ENCODE data around the gene SAMSN1.
"Not testable (repeated sequence)": the region's sequence is repeated elsewhere in the genome, so short reads cannot be mapped to it uniquely, and the experiment has no call there.

The SAMSN1 gene

DNA sequence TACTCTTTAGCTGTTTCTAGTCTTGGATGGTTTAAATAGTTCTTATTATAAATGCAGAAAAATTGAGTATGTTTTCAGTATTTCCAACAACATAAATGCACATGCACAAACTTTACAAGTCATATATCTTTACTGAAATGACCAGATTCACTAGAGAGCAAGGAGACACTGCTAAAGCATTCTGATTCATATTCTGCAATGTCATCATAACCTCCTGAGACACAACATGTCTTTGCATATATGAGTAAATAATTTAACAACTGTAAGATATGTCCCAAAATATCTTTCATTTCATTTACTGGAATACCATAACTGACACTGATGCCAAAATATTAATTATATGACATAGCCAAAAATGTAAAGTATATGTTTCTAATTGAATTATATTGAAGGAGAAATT, 16.8 kb upstream of the SAMSN1 start:
- no peak for DNase-seq

- no peak for DNase-seq
Observed at GRCh38 chr21:14560555-14560954, 14.4 kb upstream of the SAMSN1 start.

DNA sequence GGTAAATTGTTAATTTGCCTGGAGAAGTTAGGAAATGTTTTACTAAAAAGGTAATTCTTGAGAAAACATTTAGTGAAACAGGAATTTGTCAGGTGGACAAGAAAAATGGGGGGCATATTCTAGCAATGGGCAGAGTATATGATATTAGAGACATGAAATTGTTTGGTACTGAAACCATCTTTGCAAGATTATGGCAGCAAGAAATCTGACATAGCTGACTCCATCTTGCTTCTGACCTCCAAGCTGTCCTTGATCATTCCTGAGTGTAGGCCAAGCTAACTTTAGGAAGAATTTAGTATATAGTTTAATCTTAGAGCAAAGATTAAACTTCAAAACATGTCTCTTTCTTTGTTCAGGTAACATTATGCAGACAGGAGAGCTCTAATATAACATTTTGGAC, 14.0 kb upstream of the SAMSN1 start:
- no peak for DNase-seq

DNA sequence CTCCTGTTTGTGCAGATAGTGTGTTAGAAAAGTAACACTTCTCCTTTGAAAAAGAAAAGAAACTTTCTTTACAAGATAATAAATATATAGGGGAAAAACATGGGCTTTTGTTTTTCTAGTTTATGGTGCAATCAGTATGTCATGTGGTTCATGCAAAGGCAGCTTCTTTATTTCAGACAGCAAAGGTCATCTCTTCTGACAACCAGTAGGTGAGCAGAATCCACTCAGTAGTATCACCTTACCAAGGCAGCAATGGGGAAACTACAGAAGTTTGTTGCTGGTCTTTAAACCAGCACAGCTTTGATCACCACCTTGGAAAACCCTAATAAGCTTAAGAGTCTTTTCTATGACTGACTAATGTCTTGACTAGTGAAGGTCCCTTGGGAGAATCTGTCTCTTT, 13.0 kb upstream of the SAMSN1 start:
- no peak for DNase-seq

DNA sequence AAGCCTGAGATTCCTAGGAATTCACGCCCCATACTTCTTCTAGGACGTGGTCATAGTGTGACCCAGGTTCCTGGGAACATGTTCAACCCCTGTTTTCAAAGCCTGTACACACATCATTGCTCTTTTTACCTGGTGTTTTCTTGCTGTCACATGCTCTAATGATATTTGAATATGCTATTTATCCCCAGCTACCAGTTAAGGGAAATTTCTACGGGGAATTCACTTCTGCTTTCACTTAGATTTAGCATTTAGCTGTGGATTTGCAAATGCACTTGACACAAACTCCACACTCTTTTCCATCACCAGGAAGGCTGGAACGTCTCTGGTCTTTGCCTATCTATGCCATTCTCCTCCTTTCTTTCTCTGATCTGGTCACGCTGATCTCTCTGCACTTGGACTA, 11.3 kb upstream of the SAMSN1 start:
- DNase-seq, result no peak

- peak; percentile 60 for DNase-seq
Observed at GRCh38 chr21:14554948-14555347, 8.8 kb upstream of the SAMSN1 start.

GRCh38 chr21:14553422-14553821, 7.3 kb upstream of the SAMSN1 start:
- no peak for DNase-seq

DNA sequence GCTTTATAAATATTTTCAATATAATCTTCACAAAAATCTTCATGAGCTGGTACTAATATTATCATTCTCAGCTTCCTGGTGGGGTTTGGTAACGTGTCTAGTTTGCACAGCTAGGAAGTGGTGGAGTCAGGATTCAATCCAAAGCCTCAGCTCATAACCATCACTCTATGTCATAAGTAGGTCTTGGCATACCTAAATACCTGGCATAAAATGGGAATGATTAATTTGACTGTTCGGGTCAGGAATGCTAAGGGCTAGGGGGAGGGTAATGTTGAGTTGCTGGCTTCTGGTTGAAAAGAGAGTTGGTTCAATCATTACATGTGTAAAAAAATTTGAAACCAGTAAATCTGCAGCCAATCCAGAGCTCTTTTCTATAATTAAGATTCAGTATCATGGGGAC, 5.6 kb upstream of the SAMSN1 start:
- DNase-seq, result peak; percentile 81

DNA sequence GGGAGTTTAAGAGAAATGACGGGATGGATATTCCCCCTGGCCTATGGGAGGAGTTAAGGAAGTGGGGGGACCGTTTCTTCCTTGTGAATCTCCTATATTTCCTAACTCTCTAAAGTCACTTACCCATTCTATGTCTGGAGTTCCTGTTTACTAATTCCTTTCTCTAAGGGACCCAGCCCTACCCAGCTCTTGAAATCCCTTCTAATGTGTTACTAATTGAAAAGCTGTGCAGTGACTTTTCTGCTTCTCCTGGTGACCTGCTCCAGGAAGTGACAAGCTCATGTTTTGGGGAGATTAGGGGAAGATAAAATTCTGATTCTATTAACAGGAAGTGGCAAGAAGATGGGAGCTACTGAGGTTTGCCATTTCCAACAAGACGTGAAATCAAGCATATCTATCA, 4.0 kb upstream of the SAMSN1 start:
- no peak for DNase-seq

GRCh38 chr21:14548779-14549178, 2.7 kb upstream of the SAMSN1 start:
- DNase-seq, result peak; percentile 49

- no peak for DNase-seq
Observed at GRCh38 chr21:14547834-14548513, 1.9 kb upstream of the SAMSN1 start.

- not testable (repeated sequence) for DNase-seq
Observed at GRCh38 chr21:14546719-14547118, 604 bp upstream of the SAMSN1 start.

DNA sequence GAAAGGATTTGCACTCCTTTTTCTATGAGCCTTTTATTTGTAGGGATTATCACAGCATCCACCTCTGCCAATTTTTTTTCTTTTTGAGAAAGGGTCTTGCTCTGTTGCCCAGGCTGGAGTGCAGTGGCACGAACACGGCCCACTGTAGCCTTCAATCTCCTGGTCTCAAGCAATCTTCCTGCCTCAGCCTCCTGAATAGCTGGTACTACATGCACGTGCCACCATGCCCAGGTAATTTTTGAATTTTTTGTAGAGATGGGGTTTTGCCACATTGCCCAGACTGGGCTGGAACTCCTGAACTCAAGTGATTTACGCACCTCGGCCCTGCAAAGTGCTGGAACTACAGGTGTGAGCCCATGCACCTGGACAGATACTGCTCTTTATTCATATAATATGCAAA, 2.1 kb downstream of the SAMSN1 start:
- DNase-seq, result no peak

- DNase-seq, result no peak
Observed at GRCh38 chr21:14542638-14543037, 3.5 kb downstream of the SAMSN1 start.

- no peak for DNase-seq
Observed at GRCh38 chr21:14541841-14542490, 4.1 kb downstream of the SAMSN1 start.

- no peak for DNase-seq
Observed at GRCh38 chr21:14538483-14538882, 7.6 kb downstream of the SAMSN1 start.

DNA sequence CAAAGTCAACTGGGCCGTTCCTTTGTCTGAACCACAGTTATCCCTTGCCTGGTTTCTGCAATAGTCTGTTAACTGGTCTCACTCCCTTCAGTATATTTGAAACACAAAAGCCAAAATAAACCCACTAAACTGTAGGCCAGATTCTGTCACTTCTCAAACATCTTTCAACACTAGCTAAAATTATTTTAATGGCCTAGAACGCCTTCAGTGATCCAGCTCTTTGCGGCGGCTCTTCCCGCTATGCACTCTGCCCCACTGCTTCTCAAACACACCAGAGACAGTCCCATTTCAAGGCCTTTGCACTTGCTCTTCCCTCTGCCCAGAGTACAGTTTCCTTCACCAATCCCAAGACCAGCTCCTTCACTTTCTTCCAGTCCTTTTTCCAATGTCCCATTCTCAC, 9.2 kb downstream of the SAMSN1 start:
- no peak for DNase-seq

GRCh38 chr21:14535702-14536101, 10.4 kb downstream of the SAMSN1 start:
- no peak for DNase-seq

DNA sequence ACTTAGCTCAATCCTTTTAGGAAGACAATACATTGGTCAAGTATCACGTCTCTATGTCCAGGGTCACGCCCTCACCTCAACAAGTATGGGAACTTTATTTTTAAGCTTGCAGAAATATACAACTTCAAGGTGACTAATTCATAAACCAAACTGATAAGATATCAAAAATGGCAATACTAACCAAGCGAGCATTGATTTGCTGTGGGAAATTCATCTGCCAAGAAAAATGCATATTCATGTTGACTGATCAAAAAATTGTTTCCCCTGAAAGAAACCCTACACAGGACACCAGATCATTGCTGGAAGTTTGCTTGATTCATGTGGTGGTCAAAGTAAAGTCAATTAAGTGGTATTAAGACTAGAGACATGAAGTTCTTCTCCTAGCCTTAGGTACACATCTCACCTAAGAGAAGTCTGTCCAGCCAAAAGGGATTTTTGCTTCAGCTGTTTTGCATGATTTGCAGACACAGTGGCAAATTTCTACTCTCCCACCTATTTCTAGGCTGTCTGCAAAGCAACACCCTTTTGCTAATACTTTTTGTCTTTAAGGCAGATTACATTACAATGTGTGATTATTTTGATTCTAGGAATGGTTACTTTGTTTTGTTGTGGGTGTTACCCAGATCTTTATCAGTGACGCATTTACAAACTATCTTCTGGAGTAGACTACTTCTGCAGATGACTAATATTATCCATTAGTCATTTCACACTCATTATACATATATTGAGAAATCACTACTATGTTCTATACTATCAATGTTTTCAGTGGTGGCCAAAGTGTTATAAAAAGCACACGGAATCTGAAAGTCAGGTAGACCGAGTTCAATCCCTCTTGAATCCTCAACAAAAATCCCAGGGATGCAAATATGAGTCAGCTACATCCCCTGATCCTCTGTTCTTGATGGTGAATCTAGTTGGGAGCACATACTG, 12.4 kb downstream of the SAMSN1 start:
- DNase-seq, result peak; percentile 80

DNA sequence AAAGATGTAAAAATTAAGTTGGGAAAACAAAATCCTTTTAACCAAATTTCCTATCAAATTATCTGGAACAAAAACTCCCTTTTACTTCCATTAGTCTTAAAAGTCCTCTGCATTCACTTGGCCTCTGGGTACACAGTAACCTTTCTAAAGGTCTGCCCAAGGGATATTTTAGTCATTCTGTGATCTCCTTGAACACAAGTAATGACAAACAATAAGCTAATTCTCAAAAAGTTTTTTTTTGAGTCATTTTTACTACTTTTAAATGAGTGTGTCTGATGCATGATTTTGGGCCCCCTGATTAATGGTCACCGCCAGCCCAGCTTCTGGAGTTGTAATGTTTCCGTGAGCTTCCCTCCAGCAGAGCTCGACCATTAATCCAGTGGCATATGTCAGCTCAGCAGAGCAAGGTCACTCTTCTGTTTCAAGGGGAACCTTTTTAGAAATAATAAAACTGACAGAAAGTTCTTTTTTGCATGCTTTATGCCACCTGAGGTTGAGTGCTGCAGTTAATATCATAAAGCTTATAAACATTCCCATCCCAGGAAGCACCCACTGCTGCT, 14.3 kb downstream of the SAMSN1 start:
- no peak for DNase-seq

DNA sequence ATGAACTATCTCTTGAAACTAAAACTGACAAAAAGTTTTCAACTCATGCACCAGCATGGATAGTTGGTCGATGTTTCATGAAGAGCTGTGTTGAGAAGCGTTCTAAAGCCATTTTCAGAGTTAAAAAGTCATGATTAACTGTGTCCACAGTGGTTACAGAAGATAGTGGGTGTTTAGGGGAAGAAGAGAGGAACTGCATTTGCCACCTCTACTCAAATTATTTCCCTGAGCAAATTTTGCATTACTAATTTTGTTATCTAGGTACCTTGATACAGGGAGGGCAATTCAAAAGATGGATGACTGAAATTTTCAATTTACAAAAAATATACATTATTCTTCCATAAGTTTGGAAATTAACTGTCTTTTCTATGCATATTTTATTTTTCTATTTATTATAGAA, 15.5 kb downstream of the SAMSN1 start:
- DNase-seq, result no peak

- no peak for DNase-seq
Observed at GRCh38 chr21:14528815-14529214, 17.3 kb downstream of the SAMSN1 start.
